MM.1S (cell line): Measurements from ENCODE around the gene THOP1.

Source experiments
- EZH2 ChIP-seq: fragments of 300-600 bp; sonication (generic); optimal IDR thresholded peaks from 2 replicates; pipeline ENCODE3; 2017; ENCODE audit warnings: low read depth, mild to moderate bottlenecking, antibody characterized with exemption, low read length, mixed read lengths
- EZH2phosphoT487 ChIP-seq: fragments of 300-600 bp; sonication (generic); IDR thresholded peaks from 2 replicates; pipeline ENCODE4 v1.6.1; 2018; ENCODE audit warnings: antibody characterized with exemption, low read length
- TF ChIP-seq, protein P1 (sequence below): fragments of 300-600 bp; sonication (generic); IDR thresholded peaks from 2 replicates; pipeline ENCODE4 v1.5.1; 2016; ENCODE audit warnings: antibody characterized with exemption, low read length, mixed read lengths

DNA sequence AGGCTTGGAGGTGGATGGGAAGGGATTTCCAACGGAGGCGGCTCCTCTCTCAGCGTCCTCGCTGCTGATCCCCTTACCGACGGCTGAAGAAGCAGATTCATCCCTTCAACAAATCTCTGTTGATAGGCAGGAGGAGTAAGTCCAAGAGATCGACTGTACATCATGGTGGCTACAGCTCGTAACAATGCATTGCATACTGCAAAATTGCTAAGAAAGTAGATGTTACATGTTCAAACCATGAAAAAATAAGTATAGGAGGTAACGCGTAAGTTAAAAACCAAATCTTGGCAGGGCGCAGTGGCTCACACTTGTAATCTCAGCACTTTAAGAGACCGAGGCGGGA, 45.0 kb upstream of the THOP1 start:
- TF ChIP-seq, protein P1, sequence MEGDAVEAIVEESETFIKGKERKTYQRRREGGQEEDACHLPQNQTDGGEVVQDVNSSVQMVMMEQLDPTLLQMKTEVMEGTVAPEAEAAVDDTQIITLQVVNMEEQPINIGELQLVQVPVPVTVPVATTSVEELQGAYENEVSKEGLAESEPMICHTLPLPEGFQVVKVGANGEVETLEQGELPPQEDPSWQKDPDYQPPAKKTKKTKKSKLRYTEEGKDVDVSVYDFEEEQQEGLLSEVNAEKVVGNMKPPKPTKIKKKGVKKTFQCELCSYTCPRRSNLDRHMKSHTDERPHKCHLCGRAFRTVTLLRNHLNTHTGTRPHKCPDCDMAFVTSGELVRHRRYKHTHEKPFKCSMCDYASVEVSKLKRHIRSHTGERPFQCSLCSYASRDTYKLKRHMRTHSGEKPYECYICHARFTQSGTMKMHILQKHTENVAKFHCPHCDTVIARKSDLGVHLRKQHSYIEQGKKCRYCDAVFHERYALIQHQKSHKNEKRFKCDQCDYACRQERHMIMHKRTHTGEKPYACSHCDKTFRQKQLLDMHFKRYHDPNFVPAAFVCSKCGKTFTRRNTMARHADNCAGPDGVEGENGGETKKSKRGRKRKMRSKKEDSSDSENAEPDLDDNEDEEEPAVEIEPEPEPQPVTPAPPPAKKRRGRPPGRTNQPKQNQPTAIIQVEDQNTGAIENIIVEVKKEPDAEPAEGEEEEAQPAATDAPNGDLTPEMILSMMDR = no peak
- TF ChIP-seq EZH2phosphoT487 = no peak
- no peak for TF ChIP-seq EZH2
